Activated T-cell treated with anti-CD3 and anti-CD28 coated beads, Interleukin-2, amount 50 U/mL, for 4 hours (primary cell): ENCODE measurements around the gene FGFRL1. TPM values are rescaled to one million over a fixed set of nuclear protein-coding genes. Genes with fewer than 3 reads are reported as not detected.

Experiments used
- ATAC-seq, 2 donors: fragments of 200-7000 bp; cut with Tn5 transposase; one replicate each; pipeline ENCODE4 v1.10.0; 2021
- DNase-seq: peaks from one replicate; pipeline ENCODE4 v3.0.0-alpha.2; 2020
- H3K27me3 Mint-ChIP-seq: one replicate; pipeline ENCODE4 v1.8.0; 2021; ENCODE audit warnings: low read depth, mixed read lengths
- H3K36me3 Mint-ChIP-seq: one replicate; pipeline ENCODE4 v1.8.0; 2022; ENCODE audit warnings: mixed read lengths; ENCODE audit not compliant: insufficient read depth
- H3K4me1 Mint-ChIP-seq: one replicate; pipeline ENCODE4 v1.8.0; 2021; ENCODE audit warnings: low read depth, mixed read lengths
- H3K4me3 Mint-ChIP-seq: one replicate; pipeline ENCODE4 v1.8.0; 2021; ENCODE audit warnings: mild to moderate bottlenecking, moderate library complexity, mixed read lengths
- H3K9me3 Mint-ChIP-seq: one replicate; pipeline ENCODE4 v1.8.0; 2021; ENCODE audit warnings: mixed read lengths
- total RNA-seq, 3 donors: library from RNA; stranded (reverse); gene quantifications; one replicate each; pipeline ENCODE4 v1.2.1, GENCODE V29; 2021

FGFRL1 gene
- total RNA-seq, 3 donors from 2014 or later, result 20.4 to 29.6 (median 20.6) TPM

DNA sequence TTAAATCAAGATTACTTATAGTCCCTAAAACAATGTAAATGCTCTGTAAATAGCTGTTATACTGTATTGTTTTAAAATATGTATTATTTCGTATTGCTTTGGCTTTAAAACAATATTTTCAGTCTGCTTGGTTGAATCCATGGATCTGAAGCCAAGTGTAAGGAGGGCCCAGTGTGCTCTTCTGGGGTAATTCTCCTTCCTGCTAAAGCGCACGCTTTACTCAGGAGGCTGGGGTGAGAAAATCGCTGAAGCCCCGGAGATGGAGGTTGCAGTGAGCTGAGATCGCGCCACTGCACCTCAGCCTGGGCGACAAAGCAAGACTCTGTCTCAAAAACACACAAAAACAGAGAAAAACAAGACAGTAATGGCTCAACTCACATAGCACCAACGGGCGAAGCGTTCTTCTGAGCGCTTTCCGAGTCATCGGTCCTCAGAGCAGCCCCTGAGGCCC lies 25.0 kb upstream of the FGFRL1 start:
- peak in 1 of 2 donors; percentile 24 for ATAC-seq
- H3K27me3 Mint-ChIP-seq, result no peaks in the 10 kb centered on the region
- no peaks in the 10 kb centered on the region for H3K36me3 Mint-ChIP-seq
- no peak for DNase-seq
- peaks cover 28% of the 10 kb centered on the region for H3K4me1 Mint-ChIP-seq
- H3K4me3 Mint-ChIP-seq, result peak overlapping the region; percentile 88
- no peaks in the 10 kb centered on the region for H3K9me3 Mint-ChIP-seq

DNA sequence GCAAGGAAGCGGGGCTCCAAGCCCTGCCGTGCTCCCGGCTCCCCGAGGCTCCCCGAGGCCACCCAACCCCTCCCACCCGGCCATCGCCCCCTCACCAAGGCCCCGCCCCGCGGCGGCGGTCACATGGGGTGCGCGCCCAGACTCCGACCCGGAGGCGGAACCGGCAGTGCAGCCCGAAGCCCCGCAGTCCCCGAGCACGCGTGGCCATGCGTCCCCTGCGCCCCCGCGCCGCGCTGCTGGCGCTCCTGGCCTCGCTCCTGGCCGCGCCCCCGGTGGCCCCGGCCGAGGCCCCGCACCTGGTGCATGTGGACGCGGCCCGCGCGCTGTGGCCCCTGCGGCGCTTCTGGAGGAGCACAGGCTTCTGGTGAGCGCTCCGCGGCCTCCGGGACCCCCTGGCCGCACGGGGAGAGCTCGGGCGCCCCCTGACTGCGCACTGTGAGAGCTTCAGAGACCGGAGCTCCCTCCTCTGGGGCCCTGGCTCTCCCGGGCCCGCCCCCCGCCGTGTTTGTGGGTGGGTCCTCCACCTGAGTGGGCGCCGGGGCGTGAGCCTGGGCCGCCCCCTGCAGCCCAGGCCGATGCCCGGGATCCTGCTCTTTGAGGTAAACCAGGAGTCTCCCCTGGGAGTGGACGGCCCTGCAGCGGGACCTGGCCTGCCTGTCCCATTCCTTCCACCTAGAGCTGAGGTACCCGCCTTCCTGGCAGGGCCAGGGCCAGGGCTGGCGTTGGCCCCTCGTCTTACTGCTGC lies 24.4 kb upstream of the FGFRL1 start, which contains the start of gene IDUA:
IDUA (plus strand) TSS at position 166 of the 745 bp plus-strand sequence; CDS start at position 207, 41 bp downstream.
- H3K27me3 Mint-ChIP-seq, result no peaks in the 10 kb centered on the region
- ATAC-seq (peak; percentile 84), DNase-seq (peak; percentile 86)
- H3K36me3 Mint-ChIP-seq, result no peaks in the 10 kb centered on the region
- H3K4me1 Mint-ChIP-seq, result peaks cover 28% of the 10 kb centered on the region
- H3K4me3 Mint-ChIP-seq, result peak within 1 kb of the TSS; percentile 88
- no peaks in the 10 kb centered on the region for H3K9me3 Mint-ChIP-seq

DNA sequence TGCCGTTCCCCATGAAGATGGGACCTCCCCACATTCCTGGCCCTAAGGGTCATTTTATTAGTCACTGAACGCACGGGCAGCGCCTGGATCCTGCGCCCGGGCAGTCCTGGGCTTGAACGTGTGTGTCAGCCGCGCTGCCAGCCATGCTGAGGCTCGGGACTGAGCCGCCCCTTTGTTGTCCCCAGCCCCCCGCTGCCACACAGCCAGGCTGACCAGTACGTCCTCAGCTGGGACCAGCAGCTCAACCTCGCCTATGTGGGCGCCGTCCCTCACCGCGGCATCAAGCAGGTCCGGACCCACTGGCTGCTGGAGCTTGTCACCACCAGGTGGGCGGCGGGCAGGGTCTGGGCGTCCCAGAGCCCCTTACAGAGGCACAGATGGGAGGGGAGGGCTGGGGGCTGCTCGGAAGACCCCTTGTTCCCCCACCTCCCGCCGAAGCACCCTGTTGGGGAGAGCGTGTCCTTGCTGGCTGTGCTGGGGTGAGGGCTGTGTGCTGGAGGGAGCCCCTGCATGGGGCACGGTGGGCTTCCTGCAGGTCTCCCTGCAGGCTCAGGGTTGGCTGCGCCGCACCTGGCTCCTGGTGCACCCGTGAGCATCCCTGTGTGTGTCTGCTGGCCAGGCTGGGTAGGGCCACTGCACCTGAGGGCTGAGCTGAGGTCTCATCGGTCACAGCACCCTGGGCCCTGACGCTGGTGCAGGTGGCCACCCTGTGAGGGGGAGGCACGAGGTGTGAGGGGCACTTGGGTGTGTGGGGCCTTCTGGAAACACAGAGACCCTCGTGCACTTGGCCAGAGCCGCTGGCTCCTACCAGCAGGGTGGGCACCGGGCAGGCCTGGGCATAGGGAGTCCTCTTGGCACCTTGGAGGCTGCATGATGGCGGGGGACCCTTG lies 23.6 kb upstream of the FGFRL1 start:
- H3K36me3 Mint-ChIP-seq, result no peaks in the 10 kb centered on the region
- DNase-seq (no peak), ATAC-seq (no peak)
- peaks cover 28% of the 10 kb centered on the region for H3K4me1 Mint-ChIP-seq
- H3K9me3 Mint-ChIP-seq, result no peaks in the 10 kb centered on the region
- no peaks in the 10 kb centered on the region for H3K27me3 Mint-ChIP-seq
- H3K4me3 Mint-ChIP-seq, result peak overlapping the region; percentile 80

DNA sequence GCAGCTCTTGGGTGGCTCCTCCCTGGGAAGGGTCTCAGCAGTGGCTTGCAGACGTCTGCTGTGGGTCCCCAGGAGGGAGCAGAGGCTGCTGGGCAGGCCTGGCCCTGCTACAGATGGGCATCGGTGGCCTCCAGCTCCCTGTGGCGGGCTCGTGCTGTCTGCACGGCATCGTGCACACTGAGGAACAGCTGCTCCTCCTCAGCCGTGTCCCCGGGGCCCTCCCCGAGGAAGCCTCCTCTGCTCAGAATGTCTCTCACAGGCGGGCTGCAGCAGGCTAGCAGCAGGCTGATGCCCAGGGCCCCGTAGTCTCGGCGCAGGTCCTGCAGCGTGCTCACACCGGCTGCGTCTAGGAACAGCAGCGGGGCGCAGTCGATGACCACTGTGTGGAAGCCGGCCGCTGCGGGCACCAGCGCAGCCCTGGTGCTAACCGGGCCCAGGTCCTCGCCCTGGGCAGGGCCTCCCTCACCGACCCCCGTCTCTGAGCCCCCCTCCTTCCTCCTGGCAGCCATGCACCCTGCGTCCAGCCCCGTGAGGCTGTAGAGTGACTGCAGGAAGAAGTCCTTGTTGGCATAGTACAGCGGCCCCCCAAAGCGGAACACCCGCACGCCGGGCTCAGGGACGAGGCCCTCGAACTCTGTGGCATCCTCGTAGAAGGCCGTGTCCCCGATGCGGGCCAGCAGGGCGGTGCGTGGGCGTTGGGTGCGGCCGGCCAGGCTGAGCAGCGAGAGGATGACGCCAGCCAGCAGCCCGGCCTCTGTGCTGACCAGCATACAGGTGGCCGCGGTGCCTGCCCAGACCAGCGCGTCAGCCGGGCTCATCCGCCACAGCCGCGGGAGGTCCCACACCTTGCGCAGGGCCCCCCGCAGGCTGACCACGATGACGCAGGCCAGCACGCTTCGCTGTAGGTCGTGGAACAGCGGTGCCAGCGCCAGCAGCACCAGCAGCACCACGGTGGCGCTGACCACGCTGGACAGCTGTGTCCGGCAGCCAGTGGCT lies 22.4 kb upstream of the FGFRL1 start:
- Mint-ChIP-seq H3K4me1 (peaks cover 28% of the 10 kb centered on the region), H3K9me3 (no peaks in the 10 kb centered on the region), H3K27me3 (no peaks in the 10 kb centered on the region), H3K36me3 (no peaks in the 10 kb centered on the region), H3K4me3 (no peak overlapping the region)
- DNase-seq (no peak), ATAC-seq (no peak)

DNA sequence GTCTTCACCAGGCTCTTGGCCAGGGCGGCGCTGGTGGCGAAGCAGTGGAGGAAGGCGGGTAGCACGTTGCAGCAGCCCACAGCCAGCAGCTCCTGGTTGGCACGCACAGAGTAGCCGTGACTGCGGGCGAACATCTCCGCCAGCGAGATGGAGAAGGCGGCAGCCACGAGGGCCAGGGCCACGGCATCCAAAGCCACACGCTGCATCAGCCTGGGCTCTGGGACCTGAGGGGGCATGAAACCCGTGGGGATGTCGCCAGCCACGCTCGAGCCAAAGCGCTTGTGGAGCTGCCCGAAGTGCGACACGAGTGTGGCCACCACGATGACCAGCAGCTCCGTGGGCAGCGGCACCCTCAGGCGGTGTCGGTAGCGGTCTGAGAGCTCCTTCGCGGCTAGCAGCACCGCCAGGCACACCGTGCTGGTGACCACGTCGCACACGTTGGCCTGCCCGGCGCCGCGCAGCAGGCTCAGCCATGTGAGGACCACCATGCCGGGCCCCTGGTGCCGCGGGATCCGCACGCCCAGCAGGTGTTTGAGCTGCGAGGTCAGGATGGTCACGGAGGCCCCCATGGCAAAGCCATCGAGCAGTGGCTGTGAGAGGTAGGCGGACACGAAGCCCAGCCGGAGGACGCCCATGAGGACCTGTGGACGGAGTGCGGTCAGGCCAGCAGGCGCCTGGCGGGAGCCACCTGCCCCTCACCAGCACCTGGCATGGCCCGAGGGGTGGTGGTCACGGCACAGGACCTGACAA lies 21.5 kb upstream of the FGFRL1 start:
- H3K36me3 Mint-ChIP-seq, result no peaks in the 10 kb centered on the region
- no peak overlapping the region for H3K4me3 Mint-ChIP-seq
- peaks cover 24% of the 10 kb centered on the region for H3K4me1 Mint-ChIP-seq
- no peaks in the 10 kb centered on the region for H3K9me3 Mint-ChIP-seq
- ATAC-seq (no peak), DNase-seq (no peak)
- no peaks in the 10 kb centered on the region for H3K27me3 Mint-ChIP-seq

DNA sequence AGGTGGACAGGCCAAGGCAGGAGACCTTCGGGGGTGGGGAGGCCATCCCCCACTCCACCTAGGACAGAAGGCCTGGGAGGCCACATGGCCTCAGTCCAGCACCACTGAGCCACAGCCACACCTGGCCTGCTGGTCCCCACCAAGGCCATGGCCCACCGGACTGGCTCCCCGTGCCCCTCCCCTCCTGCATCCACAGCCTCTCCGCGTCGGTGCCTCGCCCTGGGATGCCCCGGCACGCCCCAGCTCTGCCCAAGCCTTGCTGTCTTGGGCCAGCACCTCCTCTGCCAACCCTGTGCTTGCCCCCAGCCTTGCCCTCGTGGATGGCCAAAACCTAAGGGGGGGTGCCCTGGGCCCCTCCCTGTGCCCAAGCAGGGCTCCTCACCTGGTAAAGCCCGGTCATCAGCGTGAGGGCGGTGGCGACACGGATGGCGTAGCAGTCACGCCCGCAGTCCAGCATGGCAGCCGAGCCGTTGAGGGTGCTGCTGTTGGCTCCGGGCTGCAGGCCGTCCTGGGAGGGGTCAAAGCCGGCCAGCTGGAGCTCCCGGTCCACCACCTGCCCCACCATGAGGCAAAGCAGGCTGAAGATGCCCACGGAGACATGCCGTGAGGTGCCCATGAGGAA lies 20.6 kb upstream of the FGFRL1 start:
- no peaks in the 10 kb centered on the region for H3K9me3 Mint-ChIP-seq
- no peak overlapping the region for H3K4me3 Mint-ChIP-seq
- H3K27me3 Mint-ChIP-seq, result peaks cover 1% of the 10 kb centered on the region
- no peak for DNase-seq
- H3K36me3 Mint-ChIP-seq, result no peaks in the 10 kb centered on the region
- ATAC-seq, result no peak
- peaks cover 15% of the 10 kb centered on the region for H3K4me1 Mint-ChIP-seq

DNA sequence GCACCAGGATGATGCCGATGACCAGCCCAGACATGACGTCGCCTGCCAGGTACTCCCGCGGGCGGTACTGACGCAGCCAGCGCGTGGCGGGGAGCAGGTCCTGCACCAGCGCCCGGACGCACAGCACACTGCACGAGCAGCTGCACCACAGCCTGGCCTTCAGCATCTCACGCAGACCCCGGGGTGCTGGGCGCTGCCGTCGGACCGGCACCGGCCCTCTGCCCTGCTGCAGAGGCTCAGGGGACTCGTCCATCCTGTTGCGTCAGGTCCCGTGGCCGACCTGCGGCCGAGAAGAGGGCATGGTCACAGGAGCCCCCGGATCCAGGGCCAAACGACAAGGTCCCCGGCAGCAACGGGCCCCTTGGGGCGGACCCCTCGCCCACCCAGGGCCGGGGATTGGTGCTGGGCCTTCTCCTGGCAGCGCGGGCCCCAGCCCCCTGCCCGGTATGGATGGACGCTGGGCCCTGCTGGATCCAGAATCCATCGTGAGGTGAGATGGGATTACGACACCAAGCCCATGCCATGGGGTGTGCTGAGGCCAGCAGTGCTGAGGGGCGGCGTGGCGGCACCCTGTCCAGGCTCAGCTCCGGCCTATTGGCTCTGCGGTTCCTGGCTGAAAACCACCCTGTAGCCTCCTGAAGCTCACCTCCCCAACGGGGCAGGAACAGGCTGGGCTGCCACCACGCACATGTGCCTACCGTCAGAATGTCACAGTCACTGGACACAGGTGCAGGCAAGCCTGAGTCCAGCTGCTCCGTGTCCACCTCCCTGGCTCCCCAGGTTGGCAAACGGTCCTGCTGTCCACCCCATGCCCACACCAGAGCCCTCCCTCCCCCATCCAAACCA lies 19.8 kb upstream of the FGFRL1 start:
- Mint-ChIP-seq H3K4me1 (peaks cover 8% of the 10 kb centered on the region), H3K36me3 (no peaks in the 10 kb centered on the region), H3K27me3 (peaks cover 1% of the 10 kb centered on the region), H3K9me3 (no peaks in the 10 kb centered on the region), H3K4me3 (no peak overlapping the region)
- no peak for DNase-seq
- ATAC-seq, result no peak

DNA sequence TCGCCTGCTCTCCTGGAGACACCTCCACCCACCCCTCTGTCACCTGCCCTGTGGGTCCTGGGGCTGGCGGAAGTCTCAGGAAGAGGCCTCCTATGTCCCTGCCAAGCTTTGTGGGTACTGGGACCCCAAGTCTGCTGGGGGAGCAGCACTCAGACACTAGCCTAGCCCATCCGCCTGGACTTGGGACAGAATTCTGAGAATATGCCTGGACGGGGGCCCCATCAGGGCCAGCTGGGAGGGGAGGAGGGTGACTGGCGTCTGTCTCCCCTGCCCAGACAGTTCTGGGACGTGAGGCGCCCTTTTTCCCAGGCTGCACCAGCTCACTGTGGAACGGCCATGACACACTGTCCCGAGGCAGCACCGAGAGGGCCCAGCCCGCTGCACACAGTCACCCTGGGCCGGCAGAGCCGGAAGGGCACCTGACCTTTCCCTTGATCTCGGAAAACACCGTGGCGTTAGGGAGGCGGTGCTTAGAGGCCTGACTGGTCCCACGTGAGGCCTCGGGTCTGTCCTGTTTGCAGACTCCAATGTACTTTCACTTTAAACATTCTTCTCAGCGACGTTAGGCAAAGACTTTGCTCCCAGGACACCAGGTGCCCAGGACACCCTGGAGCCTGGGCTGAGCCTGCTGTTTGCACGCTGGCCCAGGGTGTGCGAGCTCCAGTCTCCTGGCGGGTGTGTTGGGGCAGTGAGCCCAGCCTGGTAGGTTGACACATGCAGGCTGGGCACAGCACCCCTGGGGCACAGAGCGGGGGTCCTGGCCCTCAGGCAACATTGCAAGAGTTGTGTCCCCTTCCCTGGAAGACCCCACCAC lies 18.9 kb upstream of the FGFRL1 start:
- Mint-ChIP-seq H3K4me3 (no peak overlapping the region), H3K9me3 (no peaks in the 10 kb centered on the region), H3K4me1 (peaks cover 6% of the 10 kb centered on the region), H3K36me3 (no peaks in the 10 kb centered on the region), H3K27me3 (peaks cover 5% of the 10 kb centered on the region)
- ATAC-seq, result no peak
- DNase-seq, result no peak

DNA sequence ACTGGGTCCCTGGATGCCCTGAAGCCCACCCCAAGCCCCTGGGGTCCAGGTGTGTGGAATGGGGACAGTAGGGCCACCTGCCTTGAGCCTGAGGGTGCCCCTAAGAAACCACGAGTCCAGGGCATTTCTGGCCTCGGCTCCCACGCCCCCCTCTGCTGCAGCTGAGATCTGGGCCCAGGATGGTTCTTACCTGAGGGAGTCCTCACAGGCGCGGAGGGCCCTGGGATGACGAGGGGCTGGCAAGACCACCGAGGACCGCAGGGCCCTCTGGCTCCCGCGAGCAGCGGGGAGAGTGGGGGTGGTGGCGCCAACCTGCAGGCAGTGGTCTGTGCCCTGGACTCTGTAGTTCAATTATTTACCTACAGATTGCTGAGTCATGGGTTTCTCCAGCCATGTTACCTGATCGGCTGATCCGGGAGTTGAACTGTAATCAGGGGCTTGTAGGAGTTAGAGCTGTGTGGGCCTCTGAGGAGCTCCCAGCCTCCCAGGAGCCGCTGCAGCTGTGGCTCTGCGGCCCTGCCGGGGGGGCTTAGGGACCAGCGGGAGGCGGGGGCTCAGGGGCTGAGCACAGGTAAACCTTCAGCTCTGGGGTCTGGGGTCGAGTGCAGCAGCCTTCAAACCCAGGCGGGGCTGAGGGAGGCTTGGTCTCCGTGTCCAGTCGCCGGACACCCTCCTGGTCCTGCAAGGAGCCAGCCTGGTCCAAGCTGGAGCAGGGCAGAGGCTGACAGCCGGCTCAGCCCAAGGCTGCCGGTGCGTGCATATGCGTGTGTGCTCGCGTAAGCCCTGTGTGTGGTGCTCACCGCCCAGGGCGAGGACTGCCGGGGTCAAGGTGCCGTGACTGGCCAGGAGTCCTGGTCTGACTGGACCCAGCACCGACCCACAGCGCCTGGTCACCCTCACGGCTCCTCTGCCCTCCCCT lies 18.1 kb upstream of the FGFRL1 start, which contains the start of gene SLC26A1:
SLC26A1 (minus strand) TSS at position 294 of the 919 bp plus-strand sequence. CDS start 1,701 bp downstream, outside the sequence.
- Mint-ChIP-seq H3K4me3 (no peak within 1 kb of the TSS), H3K9me3 (no peaks in the 10 kb centered on the region), H3K27me3 (peaks cover 11% of the 10 kb centered on the region), H3K4me1 (peaks cover 4% of the 10 kb centered on the region), H3K36me3 (no peaks in the 10 kb centered on the region)
- DNase-seq, result no peak
- ATAC-seq, result no peak

DNA sequence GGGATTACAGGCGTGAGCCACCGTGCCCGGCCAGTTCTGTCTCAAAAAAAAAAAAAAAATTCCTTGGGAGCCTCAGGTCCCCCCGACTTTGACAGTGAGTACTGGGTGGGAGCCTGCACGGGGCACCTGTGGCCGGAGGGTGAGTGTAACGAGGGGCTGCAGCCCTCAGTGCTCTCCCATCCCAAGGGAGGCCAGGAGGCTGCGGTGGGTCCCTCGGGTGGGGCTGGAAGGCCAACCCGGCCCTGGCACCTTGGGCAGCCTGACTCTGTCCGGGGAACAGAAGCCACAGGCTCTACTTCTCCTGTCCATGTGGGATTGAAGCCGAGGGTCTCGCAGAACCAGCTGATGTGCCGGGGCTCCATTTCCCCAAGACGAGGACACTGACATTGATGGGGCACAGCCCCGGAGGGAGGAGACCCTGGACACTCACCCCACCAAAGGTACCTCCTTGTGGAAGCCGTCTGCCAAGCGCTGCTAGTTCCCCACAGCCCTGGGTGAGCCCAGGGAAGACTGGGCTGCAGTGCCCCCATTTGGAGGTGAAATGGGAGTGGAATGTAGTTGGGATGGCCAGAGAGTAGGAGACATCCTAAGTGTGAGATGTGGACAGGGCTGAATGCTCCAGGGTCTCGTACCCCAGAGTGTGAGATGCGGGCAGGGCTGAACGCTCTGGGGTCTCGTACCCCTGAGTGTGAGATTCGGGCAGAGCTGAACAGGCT lies 16.0 kb upstream of the FGFRL1 start:
- Mint-ChIP-seq H3K36me3 (no peaks in the 10 kb centered on the region), H3K9me3 (no peaks in the 10 kb centered on the region), H3K4me1 (peaks cover 6% of the 10 kb centered on the region), H3K4me3 (no peak overlapping the region), H3K27me3 (peaks cover 22% of the 10 kb centered on the region)
- DNase-seq (no peak), ATAC-seq (no peak)
